ENCODE data around the gene ERAL1. TPM values are rescaled to one million over a fixed set of nuclear protein-coding genes. Genes with fewer than 3 reads are reported as not detected.
A peak's percentile ranks its signal among the peaks of the same experiment; 100 is the strongest.

ERAL1 gene
- total RNA-seq, 1 experiment from 2014 or later = 70.1 TPM

DNA sequence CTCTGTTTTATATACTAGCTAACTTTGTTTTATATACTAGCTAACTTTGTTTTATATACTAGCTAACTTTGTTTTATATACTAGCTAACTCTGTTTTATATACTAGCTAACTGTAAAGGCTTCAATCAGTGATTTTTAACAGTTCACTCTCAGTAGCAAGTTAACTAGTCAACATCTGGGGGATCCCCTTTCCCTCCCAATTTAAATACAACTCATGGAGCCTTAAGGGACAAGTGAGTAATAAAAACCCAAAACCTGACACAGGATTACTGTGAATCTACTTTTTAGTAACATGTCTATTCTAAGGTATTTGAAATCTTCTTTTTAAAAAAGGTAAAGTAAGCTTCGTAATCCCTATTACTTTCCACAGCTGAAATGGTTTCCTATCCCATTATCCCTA, 44.4 kb upstream of the ERAL1 start:
- ATAC-seq (no peak), DNase-seq (ENCODE audit: low spot score) (no peak)
- Mint-ChIP-seq H3K4me1 (peaks cover 55% of the 10 kb centered on the region), H3K4me3 (peak overlapping the region; percentile 88), H3K27ac (peak overlapping the region; percentile 92; the same call in 1 of the 2 replicates), H3K36me3 (peaks cover 16% of the 10 kb centered on the region), H3K27me3 (ENCODE audit: low read depth) (no peaks in the 10 kb centered on the region), H3K9me3 (no peaks in the 10 kb centered on the region)
- CTCF ChIA-PET = interaction anchor here (0.9 to 4.5 kb wide), 2 partner anchors 37 to 47 kb away, joined by 3 to 32 read pairs; no protein-coding TSS in a partner anchor
- POLR2A ChIA-PET = no interaction called here
- TF ChIP-seq ZNF396 (CRISPR knock-in tag; IDR thresholded peaks at IDR 0.05; ENCODE audit: borderline replicate concordance) = no peak
- no peak for TF ChIP-seq ELF4 (CRISPR knock-in tag; IDR thresholded peaks at IDR 0.05; ENCODE audit: low read depth)
- TF ChIP-seq, protein P1, sequence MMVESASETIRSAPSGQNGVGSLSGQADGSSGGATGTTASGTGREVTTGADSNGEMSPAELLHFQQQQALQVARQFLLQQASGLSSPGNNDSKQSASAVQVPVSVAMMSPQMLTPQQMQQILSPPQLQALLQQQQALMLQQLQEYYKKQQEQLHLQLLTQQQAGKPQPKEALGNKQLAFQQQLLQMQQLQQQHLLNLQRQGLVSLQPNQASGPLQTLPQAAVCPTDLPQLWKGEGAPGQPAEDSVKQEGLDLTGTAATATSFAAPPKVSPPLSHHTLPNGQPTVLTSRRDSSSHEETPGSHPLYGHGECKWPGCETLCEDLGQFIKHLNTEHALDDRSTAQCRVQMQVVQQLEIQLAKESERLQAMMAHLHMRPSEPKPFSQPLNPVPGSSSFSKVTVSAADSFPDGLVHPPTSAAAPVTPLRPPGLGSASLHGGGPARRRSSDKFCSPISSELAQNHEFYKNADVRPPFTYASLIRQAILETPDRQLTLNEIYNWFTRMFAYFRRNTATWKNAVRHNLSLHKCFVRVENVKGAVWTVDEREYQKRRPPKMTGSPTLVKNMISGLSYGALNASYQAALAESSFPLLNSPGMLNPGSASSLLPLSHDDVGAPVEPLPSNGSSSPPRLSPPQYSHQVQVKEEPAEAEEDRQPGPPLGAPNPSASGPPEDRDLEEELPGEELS (CRISPR knock-in tag; IDR thresholded peaks at IDR 0.05) = no peak
- TF ChIP-seq CREM (CRISPR knock-in tag; IDR thresholded peaks at IDR 0.05) = no peak
- TF ChIP-seq, protein P2, sequence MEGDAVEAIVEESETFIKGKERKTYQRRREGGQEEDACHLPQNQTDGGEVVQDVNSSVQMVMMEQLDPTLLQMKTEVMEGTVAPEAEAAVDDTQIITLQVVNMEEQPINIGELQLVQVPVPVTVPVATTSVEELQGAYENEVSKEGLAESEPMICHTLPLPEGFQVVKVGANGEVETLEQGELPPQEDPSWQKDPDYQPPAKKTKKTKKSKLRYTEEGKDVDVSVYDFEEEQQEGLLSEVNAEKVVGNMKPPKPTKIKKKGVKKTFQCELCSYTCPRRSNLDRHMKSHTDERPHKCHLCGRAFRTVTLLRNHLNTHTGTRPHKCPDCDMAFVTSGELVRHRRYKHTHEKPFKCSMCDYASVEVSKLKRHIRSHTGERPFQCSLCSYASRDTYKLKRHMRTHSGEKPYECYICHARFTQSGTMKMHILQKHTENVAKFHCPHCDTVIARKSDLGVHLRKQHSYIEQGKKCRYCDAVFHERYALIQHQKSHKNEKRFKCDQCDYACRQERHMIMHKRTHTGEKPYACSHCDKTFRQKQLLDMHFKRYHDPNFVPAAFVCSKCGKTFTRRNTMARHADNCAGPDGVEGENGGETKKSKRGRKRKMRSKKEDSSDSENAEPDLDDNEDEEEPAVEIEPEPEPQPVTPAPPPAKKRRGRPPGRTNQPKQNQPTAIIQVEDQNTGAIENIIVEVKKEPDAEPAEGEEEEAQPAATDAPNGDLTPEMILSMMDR (IDR thresholded peaks at IDR 0.05) = no peak
- TF ChIP-seq ZNF423 (CRISPR knock-in tag; IDR thresholded peaks at IDR 0.05) = no peak
- TF ChIP-seq HMGA2 (CRISPR knock-in tag; IDR thresholded peaks at IDR 0.05) = no peak
- TF ChIP-seq JUN (CRISPR knock-in tag; IDR thresholded peaks at IDR 0.05) = no peak
- no peak for TF ChIP-seq ZNF232 (CRISPR knock-in tag; IDR thresholded peaks at IDR 0.05)
- no peak for TF ChIP-seq ZNF317 (CRISPR knock-in tag; IDR thresholded peaks at IDR 0.05; ENCODE audit: borderline replicate concordance, low read depth)

GRCh38 chr17:28811651-28812090, 43.1 kb upstream of the ERAL1 start:
- Mint-ChIP-seq H3K27ac (peak overlapping the region; percentile 92), H3K9me3 (no peaks in the 10 kb centered on the region), H3K36me3 (peaks cover 4% of the 10 kb centered on the region; the same call in 1 of the 2 replicates), H3K27me3 (ENCODE audit: low read depth) (no peaks in the 10 kb centered on the region), H3K4me3 (peak overlapping the region; percentile 88), H3K4me1 (peaks cover 52% of the 10 kb centered on the region)
- CTCF ChIA-PET = interaction anchor here (1.0 to 4.5 kb wide), 3 partner anchors 48 to 85 kb away, joined by 5 to 32 read pairs (median 21); partner anchors contain the start of gene TLCD1
- TF ChIP-seq ZBTB43 (CRISPR knock-in tag; IDR thresholded peaks at IDR 0.05) (no peak), JAZF1 (CRISPR knock-in tag; IDR thresholded peaks at IDR 0.05) (no peak), GRHL2 (CRISPR knock-in tag; IDR thresholded peaks at IDR 0.05; ENCODE audit: insufficient replicate concordance, severe bottlenecking) (no peak), PRRX2 (CRISPR knock-in tag; IDR thresholded peaks at IDR 0.05) (no peak), NFE2L1 (CRISPR knock-in tag; IDR thresholded peaks at IDR 0.05) (no peak)
- DNase-seq (ENCODE audit: low spot score) (no peak), ATAC-seq (no peak)
- POLR2A ChIA-PET = interaction anchor here (0.5 to 1.0 kb wide), 3 partner anchors 31 to 83 kb away, joined by 3 read pairs; partner anchors contain the start of gene FAM222B

GRCh38 chr17:28812091-28812747, 42.6 kb upstream of the ERAL1 start:
- DNase-seq (ENCODE audit: low spot score) (peak; percentile 99), ATAC-seq (peak; percentile 97)
- Mint-ChIP-seq H3K4me1 (peaks cover 51% of the 10 kb centered on the region), H3K4me3 (peak overlapping the region; percentile 88), H3K27me3 (ENCODE audit: low read depth) (no peaks in the 10 kb centered on the region), H3K27ac (peak overlapping the region; percentile 92), H3K9me3 (no peaks in the 10 kb centered on the region), H3K36me3 (peaks cover 2% of the 10 kb centered on the region; the same call in 1 of the 2 replicates)
- POLR2A ChIA-PET = interaction anchor here (0.8 to 1.0 kb wide), 2 partner anchors 30 to 65 kb away, joined by 3 read pairs; partner anchors contain the start of gene FAM222B
- CTCF ChIA-PET = interaction anchor here (1.0 to 4.5 kb wide), 3 partner anchors 49 to 85 kb away, joined by 5 to 32 read pairs (median 21); partner anchors contain the start of gene TLCD1
- TF ChIP-seq IRF2 (CRISPR knock-in tag; IDR thresholded peaks at IDR 0.05; ENCODE audit: borderline replicate concordance, low read depth) = no peak
- TF ChIP-seq NFYB (CRISPR knock-in tag; conservative IDR thresholded peaks at IDR 0.05; ENCODE audit: low read depth) = peak; percentile 95
- no peak for TF ChIP-seq SMAD3 (CRISPR knock-in tag; IDR thresholded peaks at IDR 0.05; ENCODE audit: borderline replicate concordance)
- TF ChIP-seq CREB1 (CRISPR knock-in tag; IDR thresholded peaks at IDR 0.05) = no peak
- TF ChIP-seq CREM (CRISPR knock-in tag; IDR thresholded peaks at IDR 0.05) = 0 out of 2 replicates have a peak, but pooled peaks have one; percentile 57
- TF ChIP-seq ZNF219 (CRISPR knock-in tag; IDR thresholded peaks at IDR 0.05; ENCODE audit: borderline replicate concordance) = no peak
- TF ChIP-seq, protein P3, sequence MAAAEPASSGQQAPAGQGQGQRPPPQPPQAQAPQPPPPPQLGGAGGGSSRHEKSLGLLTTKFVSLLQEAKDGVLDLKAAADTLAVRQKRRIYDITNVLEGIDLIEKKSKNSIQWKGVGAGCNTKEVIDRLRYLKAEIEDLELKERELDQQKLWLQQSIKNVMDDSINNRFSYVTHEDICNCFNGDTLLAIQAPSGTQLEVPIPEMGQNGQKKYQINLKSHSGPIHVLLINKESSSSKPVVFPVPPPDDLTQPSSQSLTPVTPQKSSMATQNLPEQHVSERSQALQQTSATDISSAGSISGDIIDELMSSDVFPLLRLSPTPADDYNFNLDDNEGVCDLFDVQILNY (CRISPR knock-in tag; IDR thresholded peaks at IDR 0.05) = 0 out of 2 replicates have a peak, but pooled peaks have one; percentile 61
- TF ChIP-seq NR2C2 (CRISPR knock-in tag; IDR thresholded peaks at IDR 0.05) = no peak
- no peak for TF ChIP-seq KAT7 (CRISPR knock-in tag; IDR thresholded peaks at IDR 0.05; ENCODE audit: borderline replicate concordance)

Data from WTC11 (cell line).